ENCODE results near the gene SPAAR. TPM values are rescaled to one million over a fixed set of nuclear protein-coding genes. Genes with fewer than 3 reads are reported as not detected.
A peak's percentile ranks its signal among the peaks of the same experiment; 100 is the strongest.
"Not testable (repeated sequence)": the region's sequence is repeated elsewhere in the genome, so short reads cannot be mapped to it uniquely, and the experiment has no call there.

SPAAR gene
- polyA plus RNA-seq, 3 donors = 1.5 to 16.9 (median 14.6) TPM

- 85 to 96% (median 88%) methylated on average over 7 of the region's 7 CpGs for WGBS, 3 donors
- not testable (repeated sequence) for H3K27ac ChIP-seq (ENCODE audit: low read depth, low read length)
Observed at GRCh38 chr9:35897376-35898099, 11.8 kb upstream of the SPAAR start.

GRCh38 chr9:35898337-35898736 is 11.0 kb upstream of the SPAAR start:
- no peak overlapping the region for H3K27ac ChIP-seq (ENCODE audit: low read depth, low read length)

GRCh38 chr9:35899021-35899420 is 10.3 kb upstream of the SPAAR start:
- H3K27ac ChIP-seq (ENCODE audit: low read depth, low read length) = no peak overlapping the region
- WGBS, 3 donors = 64 to 88% (median 86%) methylated on average over 2 of the region's 2 CpGs

GRCh38 chr9:35903049-35903448 is 6.2 kb upstream of the SPAAR start:
- WGBS, 3 donors = 33 to 34% (median 33%) methylated on average over 3 of the region's 3 CpGs
- no peak overlapping the region for H3K27ac ChIP-seq (ENCODE audit: low read depth, low read length)

GRCh38 chr9:35904338-35904737 is 5.0 kb upstream of the SPAAR start:
- H3K27ac ChIP-seq (ENCODE audit: low read depth, low read length) = no peak overlapping the region
- 51 to 81% (median 55%) methylated on average over 8 of the region's 8 CpGs for WGBS, 3 donors

GRCh38 chr9:35905051-35905781 is 4.1 kb upstream of the SPAAR start:
- WGBS, 3 donors = 63 to 83% (median 68%) methylated on average over 8 of the region's 8 CpGs

GRCh38 chr9:35905912-35906679 is 3.2 kb upstream of the SPAAR start, which contains the start of gene HRCT1:
Gene HRCT1, plus strand, starts transcription at chr9:35906202. Its CDS starts 86 bp downstream, at chr9:35906288.
- WGBS, 3 donors = 30 to 53% (median 52%) methylated on average over 20 to 30 of the region's 30 CpGs
- peak within 1 kb of the TSS; percentile 94 for H3K27ac ChIP-seq (ENCODE audit: low read depth, low read length)

More at GRCh38 chr9:35905051-35905781, 4.1 kb upstream of the SPAAR start:
- no peak overlapping the region for H3K27ac ChIP-seq (ENCODE audit: low read depth, low read length)

GRCh38 chr9:35906923-35907699 is 2.2 kb upstream of the SPAAR start:
- WGBS, 3 donors = 36 to 72% (median 41%) methylated on average over 14 of the region's 14 CpGs
- peak overlapping the region; percentile 94 for H3K27ac ChIP-seq (ENCODE audit: low read depth, low read length)

- peak overlapping the region; percentile 94 for H3K27ac ChIP-seq (ENCODE audit: low read depth, low read length)
- WGBS, 3 donors = 16 to 52% (median 22%) methylated on average over 13 of the region's 13 CpGs
Observed at GRCh38 chr9:35907711-35908503, 1.4 kb upstream of the SPAAR start.

GRCh38 chr9:35908504-35909125 is 675 bp upstream of the SPAAR start:
- 31 to 74% (median 49%) methylated on average over 9 of the region's 9 CpGs for WGBS, 3 donors
- H3K27ac ChIP-seq (ENCODE audit: low read depth, low read length) = peak overlapping the region; percentile 57

- peak overlapping the region; percentile 57 for H3K27ac ChIP-seq (ENCODE audit: low read depth, low read length)
- 65 to 89% (median 79%) methylated on average over 34 of the region's 34 CpGs for WGBS, 3 donors
Observed at GRCh38 chr9:35909687-35910612, 660 bp downstream of the SPAAR start.

- WGBS, 3 donors = 51 to 61% (median 59%) methylated on average over 14 of the region's 14 CpGs
- H3K27ac ChIP-seq (ENCODE audit: low read depth, low read length) = no peak overlapping the region
Observed at GRCh38 chr9:35910613-35911359, 1.5 kb downstream of the SPAAR start.

GRCh38 chr9:35911690-35912089 is 2.4 kb downstream of the SPAAR start:
- WGBS, 3 donors = 52 to 81% (median 79%) methylated on average over 9 to 10 of the region's 10 CpGs
- H3K27ac ChIP-seq (ENCODE audit: low read depth, low read length) = no peak overlapping the region

- H3K27ac ChIP-seq (ENCODE audit: low read depth, low read length) = no peak overlapping the region
- WGBS, 3 donors = 70 to 74% (median 72%) methylated on average over 10 of the region's 10 CpGs
Observed at GRCh38 chr9:35912791-35913400, 3.6 kb downstream of the SPAAR start.

GRCh38 chr9:35913429-35913828 is 4.1 kb downstream of the SPAAR start:
- not testable (repeated sequence) for H3K27ac ChIP-seq (ENCODE audit: low read depth, low read length)
